ENCODE data around the gene C1QB.

DNA sequence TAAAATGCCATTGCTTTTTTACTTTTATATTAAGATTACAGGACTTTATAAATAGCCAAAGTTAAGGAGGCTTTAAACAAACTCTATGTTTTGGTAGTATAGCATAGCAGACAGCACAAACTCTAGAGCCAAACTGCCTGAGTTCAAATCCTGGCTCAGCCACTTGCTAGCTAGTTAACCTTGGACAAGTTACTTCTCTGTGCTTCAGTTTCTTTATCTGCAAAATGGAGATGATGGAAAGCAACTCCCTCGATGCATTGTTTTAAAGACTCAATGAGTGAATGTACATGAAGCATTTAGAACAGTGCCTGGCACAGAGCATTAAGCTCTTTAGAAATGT is 21.3 kb downstream of the C1QB start:
- TF ChIP-seq, protein P1, sequence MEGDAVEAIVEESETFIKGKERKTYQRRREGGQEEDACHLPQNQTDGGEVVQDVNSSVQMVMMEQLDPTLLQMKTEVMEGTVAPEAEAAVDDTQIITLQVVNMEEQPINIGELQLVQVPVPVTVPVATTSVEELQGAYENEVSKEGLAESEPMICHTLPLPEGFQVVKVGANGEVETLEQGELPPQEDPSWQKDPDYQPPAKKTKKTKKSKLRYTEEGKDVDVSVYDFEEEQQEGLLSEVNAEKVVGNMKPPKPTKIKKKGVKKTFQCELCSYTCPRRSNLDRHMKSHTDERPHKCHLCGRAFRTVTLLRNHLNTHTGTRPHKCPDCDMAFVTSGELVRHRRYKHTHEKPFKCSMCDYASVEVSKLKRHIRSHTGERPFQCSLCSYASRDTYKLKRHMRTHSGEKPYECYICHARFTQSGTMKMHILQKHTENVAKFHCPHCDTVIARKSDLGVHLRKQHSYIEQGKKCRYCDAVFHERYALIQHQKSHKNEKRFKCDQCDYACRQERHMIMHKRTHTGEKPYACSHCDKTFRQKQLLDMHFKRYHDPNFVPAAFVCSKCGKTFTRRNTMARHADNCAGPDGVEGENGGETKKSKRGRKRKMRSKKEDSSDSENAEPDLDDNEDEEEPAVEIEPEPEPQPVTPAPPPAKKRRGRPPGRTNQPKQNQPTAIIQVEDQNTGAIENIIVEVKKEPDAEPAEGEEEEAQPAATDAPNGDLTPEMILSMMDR (IDR thresholded peaks at IDR 0.05; ENCODE audit: insufficient read depth, low read length): no peak
- TF ChIP-seq POLR2AphosphoS5 (IDR thresholded peaks at IDR 0.05; ENCODE audit: low read depth): no peak

Measured in HL-60 (cell line).